Measurements from ENCODE around the gene PCBP3.

- no peak for TF ChIP-seq CTCF (optimal IDR thresholded peaks at IDR 0.05 in 1 of 3, IDR thresholded peaks at IDR 0.05 in 1 of 3, conservative IDR thresholded peaks at IDR 0.05 in 1 of 3; ENCODE audit: extremely low read depth in 1 of 3, insufficient read depth in 2 of 3, low read length in 3 of 3)
- no peak for TF ChIP-seq EZH2 (IDR thresholded peaks at IDR 0.05; ENCODE audit: low read length)
These were observed 190.6 kb downstream of the PCBP3 start for GRCh38 chr21:45834026-45834715.
